Measurements from ENCODE around the gene NLRP7.
"Not testable (repeated sequence)": the region's sequence is repeated elsewhere in the genome, so short reads cannot be mapped to it uniquely, and the experiment has no call there.

The NLRP7 gene

DNA sequence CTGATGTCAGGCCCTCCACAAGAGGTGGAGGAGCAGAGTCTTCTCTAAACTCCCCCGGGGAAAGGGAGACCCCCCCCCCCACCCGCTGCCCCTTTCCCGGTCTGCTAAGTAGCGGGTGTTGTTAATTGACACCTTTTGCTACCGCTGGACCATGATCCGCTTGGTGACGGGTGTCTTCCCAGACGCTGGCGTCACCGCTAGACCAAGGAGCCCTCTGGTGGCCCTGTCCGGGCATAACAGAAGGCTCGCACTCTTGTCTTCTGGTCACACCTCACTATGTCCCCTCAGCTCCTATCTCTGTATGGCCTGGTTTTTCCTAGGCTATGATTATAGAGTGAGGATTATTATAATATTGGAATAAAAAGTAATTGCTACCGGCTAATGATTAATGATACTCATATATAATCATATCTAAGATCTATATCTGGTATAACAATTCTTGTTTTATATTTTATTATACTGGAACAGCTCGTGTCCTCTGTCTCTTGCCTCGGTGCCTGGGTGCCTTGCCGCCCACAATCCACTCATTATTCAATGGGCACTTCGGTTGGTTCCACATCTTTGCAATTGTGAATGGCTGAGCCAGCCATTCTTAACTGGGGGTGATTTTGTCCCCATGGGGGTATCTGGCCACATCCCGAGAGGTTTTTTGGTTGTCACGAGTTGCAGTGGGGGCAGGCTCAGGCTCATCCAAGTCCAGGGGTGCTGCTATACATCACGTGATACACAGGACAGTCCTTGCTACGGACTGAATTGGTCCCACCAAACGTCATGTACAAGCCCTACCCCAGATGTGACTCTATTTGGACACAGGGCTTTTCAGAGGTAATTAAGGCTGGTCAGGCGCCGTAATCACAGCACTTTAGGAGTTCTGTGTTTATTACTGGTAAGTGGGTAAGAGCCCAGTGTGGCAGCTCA is 27.4 kb downstream of the NLRP7 start:
- not testable (repeated sequence) for DNase-seq

DNA sequence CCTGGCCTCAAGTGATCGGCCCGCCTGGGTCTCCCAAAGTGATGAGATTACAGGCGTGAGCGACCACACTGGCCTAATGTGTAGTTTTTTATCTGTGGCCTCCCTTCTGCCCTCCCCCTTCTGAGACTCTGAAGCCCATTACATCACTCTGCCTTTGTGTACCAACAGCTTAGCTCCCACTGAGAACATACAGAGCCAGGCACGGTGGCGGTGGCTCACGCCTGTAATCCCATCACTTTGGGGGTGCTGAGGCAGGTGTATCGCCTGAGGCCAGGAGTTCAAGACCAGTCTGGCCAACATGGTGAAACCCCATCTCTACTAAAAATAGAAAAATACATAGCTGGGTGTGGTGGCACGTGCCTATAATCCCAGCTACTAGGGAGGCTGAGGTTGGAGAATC is 28.8 kb downstream of the NLRP7 start:
- DNase-seq: no peak

DNA sequence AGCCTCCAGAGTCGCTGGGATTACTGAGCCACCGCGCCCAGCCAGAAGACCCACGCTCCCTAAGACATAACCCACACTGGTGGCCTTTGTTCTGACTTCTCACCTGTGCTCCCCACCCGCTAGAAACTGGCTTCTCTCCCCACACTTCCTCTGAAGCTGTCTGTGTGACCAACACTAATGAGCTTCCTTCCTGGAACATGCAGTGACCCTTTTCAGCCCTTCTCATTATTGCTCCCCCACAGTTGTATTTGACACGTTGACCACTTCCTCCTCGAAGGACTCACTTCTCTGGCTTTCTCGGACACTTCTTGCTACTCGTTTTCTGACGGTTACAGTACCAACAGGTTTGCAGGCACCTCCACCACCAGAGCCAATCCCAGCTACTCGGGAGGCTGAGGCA is 30.5 kb downstream of the NLRP7 start:
- no peak for DNase-seq

DNA sequence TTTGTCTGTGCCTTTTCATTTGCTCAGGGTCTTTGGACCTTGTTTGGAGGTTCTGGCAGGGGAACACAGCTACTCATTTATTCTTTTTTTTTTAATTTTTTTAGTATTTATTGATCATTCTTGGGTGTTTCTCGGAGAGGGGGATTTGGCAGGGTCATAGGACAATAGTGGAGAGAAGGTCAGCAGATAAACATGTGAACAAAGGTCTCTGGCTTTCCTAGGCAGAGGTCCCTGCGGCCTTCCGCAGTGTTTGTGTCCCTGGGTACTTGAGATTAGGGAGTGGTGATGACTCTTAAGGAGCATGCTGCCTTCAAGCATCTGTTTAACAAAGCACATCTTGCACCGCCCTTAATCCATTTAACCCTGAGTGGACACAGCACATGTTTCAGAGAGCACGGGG is 39.4 kb downstream of the NLRP7 start:
- not testable (repeated sequence) for DNase-seq

DNA sequence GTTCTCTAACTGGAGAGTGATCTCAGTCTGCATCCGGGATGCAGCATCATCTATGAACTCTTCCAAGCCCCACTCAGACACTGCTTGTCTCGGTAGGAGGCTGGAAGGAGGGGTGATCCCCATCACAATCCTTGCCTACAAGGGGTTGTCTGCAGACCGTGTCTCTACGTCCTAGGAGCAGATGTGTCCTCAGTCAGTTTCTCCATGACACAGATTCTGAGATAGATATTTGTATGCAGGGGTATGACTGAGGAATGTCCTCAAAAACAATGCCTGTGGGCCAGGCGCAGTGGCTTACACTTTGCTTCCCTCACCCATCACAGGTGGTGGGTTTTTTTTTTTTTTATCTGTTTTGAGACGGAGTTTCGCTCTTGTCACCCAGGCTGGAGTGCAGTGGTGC is 40.5 kb downstream of the NLRP7 start:
- DNase-seq: no peak

DNA sequence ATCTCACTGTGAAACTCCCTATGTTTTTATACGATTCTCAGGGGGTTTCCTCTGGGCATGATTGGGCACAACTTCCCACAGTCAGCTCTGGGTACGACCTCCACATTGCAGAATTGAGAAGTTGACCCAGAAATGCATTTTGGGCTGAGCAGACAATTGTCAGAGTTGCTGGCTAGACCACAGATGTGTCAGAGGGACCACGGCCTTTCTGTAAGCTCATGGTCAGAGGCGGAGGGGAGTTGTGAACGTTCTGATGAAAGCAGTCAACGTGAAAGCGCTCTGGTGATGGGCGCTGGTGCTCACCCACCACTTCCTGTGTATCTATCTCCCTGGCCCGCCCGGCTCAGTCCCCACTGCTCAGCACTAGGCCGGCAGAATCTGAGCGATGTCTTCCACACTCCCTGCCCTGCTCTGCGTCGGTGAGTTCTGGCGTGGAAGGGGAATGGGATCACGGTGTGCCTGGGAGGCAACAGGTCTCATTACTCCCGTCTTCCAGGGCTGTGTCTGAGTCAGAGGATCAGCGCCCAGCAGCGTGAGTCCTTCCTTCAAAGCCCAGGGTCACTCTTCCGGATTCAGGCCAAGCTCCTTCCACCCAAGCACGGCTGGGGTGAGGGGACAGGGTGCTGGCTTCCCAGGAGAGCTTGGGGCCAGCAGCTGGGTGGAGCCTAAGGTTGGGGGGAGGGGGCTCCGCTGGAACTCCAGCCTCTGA is 41.4 kb downstream of the NLRP7 start, which contains the start of gene NCR1:
Gene NCR1, plus strand, starts transcription at position 346 of the 709 bp plus-strand sequence. Its CDS starts 40 bp downstream, at position 386.
- no peak for DNase-seq

DNA sequence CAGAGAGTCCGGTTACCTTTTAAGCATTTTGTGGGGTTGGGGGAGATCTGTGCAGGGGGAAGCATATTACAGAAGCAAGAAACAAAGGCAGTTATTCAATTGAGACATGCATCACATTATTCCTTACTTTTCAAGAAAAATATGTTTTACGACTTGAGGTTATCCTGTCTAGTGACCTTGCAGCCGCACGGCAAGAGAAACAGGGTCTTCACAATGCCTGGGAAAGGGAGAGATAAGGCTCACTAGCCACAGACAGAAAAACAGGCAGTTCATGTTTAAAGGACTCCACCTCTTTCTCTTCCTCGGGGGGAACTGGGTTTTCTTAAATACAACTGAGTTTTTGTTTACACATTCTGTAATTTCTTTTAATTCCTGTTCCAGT is 41.9 kb downstream of the NLRP7 start:
- no peak for DNase-seq

DNA sequence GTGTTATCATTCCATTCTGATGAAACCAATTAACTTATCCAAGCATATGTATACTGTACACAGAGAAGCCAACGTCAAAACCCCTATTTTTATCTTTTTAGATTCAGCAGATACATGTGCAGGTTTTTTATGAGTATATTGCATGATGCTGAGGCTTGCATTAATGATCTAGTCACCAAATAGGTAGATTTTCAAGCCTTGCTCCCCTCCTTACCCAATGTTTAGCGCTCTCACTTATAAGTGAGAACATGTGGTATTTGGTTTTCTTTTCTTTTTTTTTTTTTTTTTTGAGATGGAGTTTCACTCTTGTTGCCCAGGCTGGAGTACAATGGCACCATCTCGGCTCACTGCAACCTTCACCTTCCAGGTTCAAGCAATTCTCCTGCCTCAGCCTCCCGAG is 43.1 kb downstream of the NLRP7 start:
- DNase-seq: not testable (repeated sequence)

DNA sequence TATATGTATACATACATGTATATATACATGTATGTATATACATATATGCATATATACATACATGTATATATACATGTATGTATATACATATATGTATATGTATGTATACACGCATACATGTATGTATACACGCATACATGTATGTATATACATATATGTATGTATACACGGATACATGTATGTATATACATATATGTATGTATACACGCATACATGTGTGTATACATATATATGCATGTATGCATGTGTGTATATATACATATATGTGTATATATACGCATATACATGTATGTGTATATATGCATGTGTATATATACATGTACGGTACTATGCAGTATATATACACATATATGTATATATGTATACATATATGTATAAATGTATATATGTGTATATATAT is 44.0 kb downstream of the NLRP7 start:
- no peak for DNase-seq

DNA sequence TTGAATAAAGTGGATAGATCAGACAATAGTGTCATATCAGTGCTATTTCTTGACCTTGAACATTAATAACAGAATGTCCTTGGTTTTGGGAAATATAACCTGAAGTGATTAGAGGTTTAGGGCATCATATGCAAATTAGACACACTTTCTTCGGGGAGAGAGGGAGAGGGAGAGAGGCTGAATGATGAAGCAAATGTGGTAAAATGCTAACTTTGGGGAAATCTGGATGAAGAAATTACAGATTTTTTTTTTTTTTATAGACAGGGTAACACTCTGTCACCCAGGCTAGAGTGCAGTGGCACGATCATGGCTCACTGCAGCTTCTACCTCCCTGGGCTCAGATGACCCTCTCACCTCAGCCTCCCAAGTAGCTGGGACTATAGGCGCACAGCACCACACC is 45.3 kb downstream of the NLRP7 start:
- no peak for DNase-seq

DNA sequence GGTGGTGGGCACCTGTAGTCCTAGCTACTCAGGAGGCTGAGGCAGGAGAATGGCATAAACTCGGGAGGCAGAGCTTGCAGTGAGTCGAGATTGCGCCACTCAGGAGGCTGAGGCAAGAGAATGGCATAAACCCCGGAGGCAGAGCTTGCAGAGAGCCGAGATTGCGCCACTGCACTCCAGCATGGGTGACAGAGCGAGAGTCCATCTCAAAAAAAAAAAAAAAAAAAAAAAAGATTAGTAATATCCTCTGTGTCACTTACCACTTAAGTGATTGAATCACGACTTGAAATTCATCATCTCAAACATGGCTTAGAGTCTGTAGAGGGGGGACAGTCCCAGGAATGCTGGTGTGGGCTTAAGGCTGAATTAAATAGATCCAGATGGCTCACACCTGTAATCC is 46.2 kb downstream of the NLRP7 start:
- not testable (repeated sequence) for DNase-seq

DNA sequence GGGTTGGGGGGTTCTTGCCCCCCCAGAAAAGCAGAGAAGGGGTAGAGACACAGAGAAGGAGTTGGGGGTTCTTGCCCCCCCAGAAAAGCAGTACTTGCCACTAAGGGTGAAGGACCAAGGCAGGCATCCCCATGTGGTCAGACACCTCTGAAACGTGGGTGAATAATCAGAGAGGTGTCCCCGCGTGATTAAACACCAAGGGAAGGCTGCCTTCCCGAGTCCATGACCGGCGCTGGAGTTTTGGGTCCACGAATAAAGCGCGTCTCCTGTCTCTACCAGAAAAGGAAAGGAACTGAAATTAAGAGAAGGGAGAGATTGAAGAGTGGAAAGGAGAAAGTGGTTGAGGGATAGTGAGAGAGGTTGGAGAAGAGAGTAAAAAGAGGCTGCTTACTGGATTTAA is 47.7 kb downstream of the NLRP7 start:
- DNase-seq: not testable (repeated sequence)

DNA sequence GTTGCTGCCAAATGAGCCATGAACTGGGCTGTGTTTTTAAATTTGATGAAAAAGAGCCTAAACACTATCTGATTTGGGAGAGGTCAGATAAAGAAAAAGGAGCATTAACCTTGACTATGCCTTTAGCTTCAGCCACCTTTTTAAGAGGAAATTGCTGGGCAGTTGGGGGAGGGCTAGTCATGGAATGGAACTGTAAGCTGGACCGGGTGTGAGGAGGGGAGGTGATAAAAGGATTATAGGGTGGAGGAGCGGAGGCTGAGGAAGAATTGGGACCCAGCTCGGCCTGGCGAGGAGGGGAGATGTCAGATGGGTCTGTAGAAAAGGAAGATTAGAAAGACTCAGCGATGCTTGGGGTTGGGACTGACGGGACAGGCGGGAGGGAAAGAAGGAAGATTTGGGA is 48.6 kb downstream of the NLRP7 start:
- DNase-seq: not testable (repeated sequence)

DNA sequence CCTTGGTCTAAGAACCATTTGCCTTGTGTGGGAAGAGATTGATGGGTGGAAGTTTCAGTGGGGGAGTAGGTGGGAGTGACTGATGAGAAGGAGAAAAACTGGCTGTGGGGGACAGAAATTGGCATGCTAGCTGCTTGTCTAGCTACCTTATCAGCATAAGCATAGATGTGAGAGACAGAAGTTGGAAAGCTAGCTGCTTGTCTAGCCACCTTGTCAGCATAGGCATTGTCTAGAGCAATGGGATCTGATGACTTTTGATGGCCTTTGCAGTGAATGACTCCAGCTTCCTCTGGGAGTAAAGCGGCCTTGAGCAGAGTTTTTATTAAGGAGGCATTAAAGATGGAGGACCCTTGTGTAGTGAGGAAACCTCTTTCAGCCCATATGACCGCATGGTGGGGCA is 51.3 kb downstream of the NLRP7 start:
- no peak for DNase-seq

DNA sequence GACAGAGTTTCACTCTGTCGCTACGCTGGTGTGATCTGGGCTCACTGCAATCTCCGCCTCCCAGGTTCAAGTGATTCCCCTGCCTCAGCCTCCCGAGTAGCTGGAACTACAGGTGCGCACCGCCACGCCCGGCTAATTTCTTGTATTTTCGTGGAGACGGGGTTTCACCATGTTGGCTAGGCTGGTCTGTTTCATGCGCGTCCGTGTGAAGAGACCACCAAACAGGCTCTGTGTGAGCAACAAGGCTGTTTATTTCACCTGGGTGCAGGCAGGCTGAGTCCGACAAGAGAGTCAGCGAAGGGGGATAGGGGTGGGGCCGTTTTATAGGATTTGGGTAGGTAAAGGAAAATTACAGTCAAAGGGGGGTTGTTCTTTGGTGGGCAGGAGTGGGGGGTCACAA is 53.2 kb downstream of the NLRP7 start:
- DNase-seq: not testable (repeated sequence)

DNA sequence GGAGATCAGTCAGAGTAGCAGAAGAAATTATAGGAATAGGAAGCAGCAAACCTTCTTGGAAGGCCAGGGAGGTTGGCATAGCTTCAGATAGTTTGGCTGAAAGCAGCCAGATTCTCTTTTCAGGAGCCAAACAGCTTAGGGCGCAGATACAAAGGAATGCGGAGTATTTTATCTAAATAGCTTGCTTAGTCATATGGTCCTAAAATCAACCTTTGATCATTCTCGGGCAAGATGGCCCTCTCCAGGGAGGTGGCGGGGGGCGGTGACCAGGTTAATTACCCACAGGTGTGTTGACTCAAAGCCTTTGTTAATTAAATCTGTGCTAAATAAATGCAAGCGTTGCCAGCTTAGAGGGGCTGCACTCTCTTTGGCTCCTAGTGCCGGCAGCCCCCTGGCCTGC is 53.9 kb downstream of the NLRP7 start:
- DNase-seq: no peak

DNA sequence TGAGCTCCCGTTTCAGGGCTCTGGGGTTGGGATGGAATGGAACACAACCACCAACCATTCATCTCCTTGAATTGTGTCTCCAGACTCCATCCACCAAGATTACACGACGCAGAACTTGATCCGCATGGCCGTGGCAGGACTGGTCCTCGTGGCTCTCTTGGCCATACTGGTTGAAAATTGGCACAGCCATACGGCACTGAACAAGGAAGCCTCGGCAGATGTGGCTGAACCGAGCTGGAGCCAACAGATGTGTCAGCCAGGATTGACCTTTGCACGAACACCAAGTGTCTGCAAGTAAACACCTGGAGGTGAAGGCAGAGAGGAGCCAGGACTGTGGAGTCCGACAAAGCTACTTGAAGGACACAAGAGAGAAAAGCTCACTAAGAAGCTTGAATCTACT is 57.8 kb downstream of the NLRP7 start:
- no peak for DNase-seq

DNA sequence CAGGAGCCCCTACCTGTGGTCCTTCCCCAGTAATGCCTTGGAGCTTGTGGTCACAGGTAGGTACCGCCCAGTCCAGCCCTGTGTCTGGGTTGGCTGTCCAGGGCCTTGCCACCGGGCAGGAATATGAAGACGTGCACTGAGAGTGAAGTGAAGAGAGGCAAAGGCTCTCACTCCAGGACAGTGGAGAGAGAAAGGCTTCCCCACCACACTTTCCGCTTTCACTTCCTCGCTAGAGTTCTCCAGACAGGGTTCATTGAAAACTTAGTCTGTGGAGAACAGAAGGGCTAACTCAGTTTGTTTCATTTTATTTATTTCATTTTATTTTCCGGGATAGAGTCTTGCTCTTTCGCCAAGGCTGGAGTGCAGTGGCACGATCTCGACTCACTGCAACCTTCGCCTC is 59.1 kb downstream of the NLRP7 start:
- no peak for DNase-seq

DNA sequence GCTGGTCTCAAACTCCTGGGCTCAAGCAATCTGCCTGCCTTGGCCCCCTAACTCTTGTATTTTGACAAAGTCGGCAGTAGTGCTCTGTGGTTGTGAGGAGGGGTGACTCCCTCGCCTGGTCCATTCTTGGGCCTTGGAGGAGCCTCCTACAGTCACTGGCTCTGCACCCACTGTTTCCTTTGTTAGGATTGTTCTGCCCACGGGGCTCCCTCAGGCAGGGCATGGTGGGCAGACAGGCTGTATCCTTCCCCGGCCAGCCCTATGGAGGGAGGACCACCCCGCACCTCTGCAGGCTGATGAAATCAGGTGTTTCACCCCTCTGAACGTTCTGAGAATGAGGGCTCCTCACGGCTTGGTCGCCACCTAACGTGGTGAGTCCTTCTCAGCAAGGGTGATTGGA is 64.1 kb downstream of the NLRP7 start:
- no peak for DNase-seq

DNA sequence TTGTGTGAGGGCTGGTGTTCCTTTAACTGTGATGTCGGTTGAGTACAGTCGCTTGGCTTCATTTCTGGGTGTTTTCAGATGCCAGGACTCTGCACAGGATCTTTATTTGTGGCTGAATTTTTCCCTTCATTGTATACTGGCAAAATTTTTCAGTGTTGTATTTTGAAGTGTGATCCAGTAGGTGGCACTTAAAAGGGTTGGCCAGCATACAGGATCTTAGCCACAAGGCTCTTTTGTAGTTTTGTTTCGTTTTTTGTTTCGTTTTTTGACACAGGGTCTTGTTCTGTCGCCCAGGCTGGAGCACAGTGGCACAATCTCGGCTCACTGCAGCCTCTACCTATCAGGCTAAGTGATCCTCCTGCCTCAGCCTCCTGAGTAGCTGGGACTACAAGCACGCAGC is 64.6 kb downstream of the NLRP7 start:
- DNase-seq: no peak

DNA sequence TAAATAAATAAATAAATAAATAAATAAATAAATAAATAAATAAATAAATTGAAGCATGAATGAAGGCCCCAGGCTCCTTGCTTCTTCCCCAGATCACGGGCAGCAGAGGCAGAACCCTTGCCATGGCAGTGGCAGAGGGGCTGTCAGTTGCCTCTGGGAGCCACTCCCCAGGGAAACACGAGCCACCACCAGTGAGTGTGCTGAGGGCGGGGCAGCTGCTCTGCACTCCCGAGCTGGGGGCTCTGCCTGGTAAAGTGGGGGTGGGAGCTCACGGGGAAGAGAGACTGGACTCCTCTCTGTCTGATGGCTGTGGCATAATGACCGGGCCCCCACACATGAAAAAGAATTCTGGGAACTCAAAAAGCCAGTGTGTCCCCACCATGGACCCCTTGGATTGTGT is 65.4 kb downstream of the NLRP7 start:
- no peak for DNase-seq

DNA sequence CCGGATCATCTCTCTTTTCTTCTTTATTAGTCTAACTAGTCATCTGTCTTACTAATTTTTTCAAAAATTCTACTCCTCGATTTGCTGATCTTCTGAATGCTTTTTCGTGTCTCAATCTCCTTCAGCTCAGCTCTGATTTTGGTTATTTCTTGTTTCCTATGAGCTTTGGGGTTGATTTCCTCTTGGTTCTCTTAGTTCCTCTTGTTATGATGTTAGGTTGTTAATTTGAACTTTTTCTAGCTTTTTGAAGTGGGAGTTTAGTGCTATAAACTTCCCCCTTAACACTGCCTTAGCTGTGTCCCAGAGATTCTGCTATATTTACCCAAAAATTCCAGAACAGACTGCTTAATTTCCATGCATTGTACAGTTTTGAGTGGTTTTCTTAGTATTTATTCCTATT is 69.9 kb downstream of the NLRP7 start:
- no peak for DNase-seq

DNA sequence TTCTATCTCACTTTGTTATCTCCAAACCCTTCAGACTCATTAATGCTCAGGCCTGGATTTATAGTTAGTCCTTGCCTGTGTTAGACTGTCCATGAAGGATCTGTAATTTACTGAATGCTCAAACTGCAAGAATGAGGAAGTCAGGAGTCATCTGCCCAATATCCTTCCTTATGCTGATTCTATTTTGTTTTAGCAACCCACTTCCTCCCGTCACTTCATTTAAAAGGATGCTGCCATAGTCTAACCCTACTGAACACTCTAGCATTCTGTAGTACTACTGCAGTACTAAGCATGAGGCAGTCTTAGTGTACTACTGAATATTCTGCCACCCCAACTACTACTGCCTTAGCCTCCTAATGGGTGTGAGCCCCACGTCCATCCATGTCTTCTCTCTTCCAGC is 71.8 kb downstream of the NLRP7 start:
- no peak for DNase-seq

DNA sequence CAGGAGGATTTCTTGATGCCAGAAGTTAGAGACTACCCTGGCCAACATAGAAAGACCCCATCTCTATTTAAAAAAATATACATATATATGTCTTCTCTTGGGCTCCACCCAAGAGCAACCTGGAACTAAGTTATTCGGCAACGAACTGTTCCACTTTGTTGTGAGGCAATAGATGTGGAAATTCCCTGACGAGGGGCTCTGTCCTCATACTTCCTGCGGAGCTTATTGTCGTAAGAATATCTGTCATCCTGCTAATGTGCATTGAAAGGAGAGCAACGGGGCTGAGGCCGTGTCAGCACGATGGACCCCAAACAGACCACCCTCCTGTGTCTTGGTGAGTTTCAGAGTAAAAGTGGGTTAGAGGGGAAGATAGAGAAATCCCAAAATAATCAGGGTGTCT is 73.3 kb downstream of the NLRP7 start, which contains the start of gene FCAR:
Gene FCAR, plus strand, starts transcription at position 246 of the 400 bp plus-strand sequence. Its CDS starts 55 bp downstream, at position 301.
- no peak for DNase-seq

Measured in NCI-H1694 treated with DMSO at 0.1 percent for 48 hours (cell line).